ENCODE data around the gene XRCC6.

The XRCC6 gene

DNA sequence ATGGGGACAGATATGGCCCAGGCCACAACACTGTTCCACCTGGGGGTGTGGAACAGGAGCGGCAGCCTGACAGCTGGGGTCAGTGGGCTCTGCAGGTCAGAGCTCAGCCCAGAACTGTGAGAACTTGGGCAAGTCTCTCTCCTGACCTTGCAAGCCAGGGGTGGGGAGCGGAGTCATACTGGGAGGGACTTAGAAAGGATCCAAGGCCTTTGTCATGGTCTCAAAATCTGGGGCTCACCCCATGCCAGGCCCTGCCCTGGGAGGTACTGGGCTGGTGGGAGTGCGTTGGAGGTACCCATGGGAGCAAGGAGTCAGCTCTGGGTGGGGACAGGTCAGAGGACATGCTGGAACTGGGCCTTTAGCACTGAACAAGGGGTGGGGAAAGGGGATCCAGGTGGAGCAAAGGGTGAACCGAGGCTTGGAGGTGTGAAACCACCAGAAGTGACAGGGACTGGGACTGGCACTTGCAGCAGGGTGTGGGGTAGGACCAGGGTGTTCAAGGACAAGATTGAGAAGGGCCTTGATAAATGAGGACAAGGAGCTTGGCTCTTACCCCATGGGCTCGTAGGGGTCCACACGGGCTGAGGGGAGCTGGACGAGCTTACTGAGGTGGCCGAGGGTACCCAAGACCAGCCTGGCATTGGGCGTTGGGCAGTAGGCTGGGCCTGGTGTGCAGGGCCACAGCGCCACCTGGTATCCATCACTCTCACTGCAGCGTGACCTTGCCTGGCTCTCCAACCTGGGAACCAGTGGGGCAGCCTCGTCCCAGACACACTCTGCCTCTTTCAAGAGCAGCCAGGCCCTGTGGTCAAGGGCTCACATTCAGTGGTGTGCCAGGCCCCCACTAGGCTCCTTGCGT lies 24.1 kb upstream of the XRCC6 start:
- TF ChIP-seq TAF1 (IDR thresholded peaks at IDR 0.05; ENCODE audit: borderline replicate concordance, insufficient read depth, low read length) (no peak), FOXP2 (optimal IDR thresholded peaks at IDR 0.05; ENCODE audit: borderline replicate concordance, extremely low read depth, extremely low read length, insufficient read depth) (peak; percentile 70), POLR2AphosphoS5 (IDR thresholded peaks at IDR 0.05; ENCODE audit: low read depth, low read length) (peak; percentile 72; the same call in 1 of the 2 replicates), SIN3A (IDR thresholded peaks at IDR 0.05; ENCODE audit: borderline replicate concordance, insufficient read depth, low read length) (no peak)
- TF ChIP-seq, protein P1, sequence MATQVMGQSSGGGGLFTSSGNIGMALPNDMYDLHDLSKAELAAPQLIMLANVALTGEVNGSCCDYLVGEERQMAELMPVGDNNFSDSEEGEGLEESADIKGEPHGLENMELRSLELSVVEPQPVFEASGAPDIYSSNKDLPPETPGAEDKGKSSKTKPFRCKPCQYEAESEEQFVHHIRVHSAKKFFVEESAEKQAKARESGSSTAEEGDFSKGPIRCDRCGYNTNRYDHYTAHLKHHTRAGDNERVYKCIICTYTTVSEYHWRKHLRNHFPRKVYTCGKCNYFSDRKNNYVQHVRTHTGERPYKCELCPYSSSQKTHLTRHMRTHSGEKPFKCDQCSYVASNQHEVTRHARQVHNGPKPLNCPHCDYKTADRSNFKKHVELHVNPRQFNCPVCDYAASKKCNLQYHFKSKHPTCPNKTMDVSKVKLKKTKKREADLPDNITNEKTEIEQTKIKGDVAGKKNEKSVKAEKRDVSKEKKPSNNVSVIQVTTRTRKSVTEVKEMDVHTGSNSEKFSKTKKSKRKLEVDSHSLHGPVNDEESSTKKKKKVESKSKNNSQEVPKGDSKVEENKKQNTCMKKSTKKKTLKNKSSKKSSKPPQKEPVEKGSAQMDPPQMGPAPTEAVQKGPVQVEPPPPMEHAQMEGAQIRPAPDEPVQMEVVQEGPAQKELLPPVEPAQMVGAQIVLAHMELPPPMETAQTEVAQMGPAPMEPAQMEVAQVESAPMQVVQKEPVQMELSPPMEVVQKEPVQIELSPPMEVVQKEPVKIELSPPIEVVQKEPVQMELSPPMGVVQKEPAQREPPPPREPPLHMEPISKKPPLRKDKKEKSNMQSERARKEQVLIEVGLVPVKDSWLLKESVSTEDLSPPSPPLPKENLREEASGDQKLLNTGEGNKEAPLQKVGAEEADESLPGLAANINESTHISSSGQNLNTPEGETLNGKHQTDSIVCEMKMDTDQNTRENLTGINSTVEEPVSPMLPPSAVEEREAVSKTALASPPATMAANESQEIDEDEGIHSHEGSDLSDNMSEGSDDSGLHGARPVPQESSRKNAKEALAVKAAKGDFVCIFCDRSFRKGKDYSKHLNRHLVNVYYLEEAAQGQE (IDR thresholded peaks at IDR 0.05; ENCODE audit: insufficient read depth in 1 of 2, low read depth in 2 of 2, low read length in 2 of 2): no peak

DNA sequence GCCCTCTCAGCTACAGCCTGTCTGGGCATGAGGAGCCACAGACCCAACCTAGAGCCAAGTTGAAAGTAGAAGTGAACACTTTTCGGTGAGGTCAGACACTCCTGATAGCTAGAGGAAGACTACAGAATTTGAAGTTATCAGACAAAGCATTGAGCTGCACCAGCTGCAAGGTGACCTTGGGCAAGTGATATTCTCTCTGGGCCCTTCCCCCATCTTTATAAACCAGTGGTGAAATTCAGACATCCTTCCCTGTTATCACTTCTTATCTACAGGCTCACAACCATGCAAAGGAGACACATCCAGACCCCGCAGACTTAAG lies 23.5 kb upstream of the XRCC6 start:
- TF ChIP-seq SIN3A (IDR thresholded peaks at IDR 0.05; ENCODE audit: borderline replicate concordance, insufficient read depth, low read length): no peak
- TF ChIP-seq, protein P1 (IDR thresholded peaks at IDR 0.05; ENCODE audit: insufficient read depth in 1 of 2, low read depth in 2 of 2, low read length in 2 of 2): no peak
- TF ChIP-seq POLR2AphosphoS5 (IDR thresholded peaks at IDR 0.05; ENCODE audit: low read depth, low read length): no peak; the same call in 1 of the 2 replicates
- TF ChIP-seq FOXP2 (optimal IDR thresholded peaks at IDR 0.05; ENCODE audit: borderline replicate concordance, extremely low read depth, extremely low read length, insufficient read depth): no peak
- no peak for TF ChIP-seq TAF1 (IDR thresholded peaks at IDR 0.05; ENCODE audit: borderline replicate concordance, insufficient read depth, low read length)

DNA sequence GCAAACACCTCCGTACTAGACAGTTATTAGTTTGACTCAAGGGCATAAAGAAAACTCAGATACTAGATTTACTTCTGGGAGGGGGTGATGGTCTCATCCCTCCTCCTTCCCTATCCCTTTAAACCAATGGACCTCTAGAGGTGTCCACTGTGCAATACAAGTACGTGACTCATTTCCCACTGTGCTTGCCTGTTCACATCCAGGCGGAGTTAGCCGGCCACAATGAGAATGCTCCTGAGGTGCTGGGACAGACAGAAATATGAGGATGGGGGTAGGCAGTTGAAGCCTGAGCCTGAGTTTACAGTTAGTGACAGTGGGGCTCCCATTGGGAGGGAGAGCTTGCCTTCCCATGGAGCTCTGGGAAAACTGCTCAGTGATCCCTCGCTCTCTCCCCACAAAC lies 23.0 kb upstream of the XRCC6 start:
- TF ChIP-seq SIN3A (IDR thresholded peaks at IDR 0.05; ENCODE audit: borderline replicate concordance, insufficient read depth, low read length): no peak
- 0 out of 2 replicates have a peak, but pooled peaks have one; percentile 2 for TF ChIP-seq POLR2AphosphoS5 (IDR thresholded peaks at IDR 0.05; ENCODE audit: low read depth, low read length)

DNA sequence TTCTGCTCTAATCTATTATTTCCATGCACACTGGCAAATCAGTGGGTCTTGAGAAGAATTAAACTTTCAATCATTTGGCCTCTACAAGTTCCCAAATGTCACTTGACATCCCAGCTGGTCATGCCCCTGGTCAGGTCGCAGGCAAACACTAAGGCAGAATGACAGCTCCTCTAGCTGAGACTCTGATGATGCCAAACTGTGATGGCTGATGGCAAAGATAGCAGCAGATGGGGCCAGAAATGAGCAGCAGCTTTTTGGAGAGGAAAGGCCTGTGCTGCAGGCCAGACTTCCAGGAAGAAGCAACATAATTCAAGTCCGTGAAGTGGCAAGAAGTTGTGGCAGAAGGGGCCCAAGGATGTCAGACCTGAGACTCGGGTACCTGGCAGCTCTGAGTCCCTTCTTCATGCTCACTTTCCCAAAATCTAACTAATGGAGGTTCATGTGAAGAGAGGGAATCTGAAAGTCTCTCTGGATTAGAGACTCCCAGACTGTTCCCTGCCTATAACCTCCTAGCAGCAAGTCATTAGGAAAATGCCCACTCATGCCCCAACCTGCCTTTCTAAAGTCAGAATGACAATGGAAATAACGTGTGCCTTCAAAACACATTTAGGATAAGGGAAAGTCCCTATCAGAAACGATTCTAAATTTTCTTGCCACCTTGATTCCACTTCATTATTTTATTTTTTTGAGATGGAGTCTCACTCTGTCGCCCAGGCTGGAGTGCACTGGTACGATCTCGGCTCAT lies 22.0 kb upstream of the XRCC6 start:
- no peak for TF ChIP-seq POLR2AphosphoS5 (IDR thresholded peaks at IDR 0.05; ENCODE audit: low read depth, low read length)
- TF ChIP-seq TAF1 (IDR thresholded peaks at IDR 0.05; ENCODE audit: borderline replicate concordance, insufficient read depth, low read length): no peak
- TF ChIP-seq FOXP2 (optimal IDR thresholded peaks at IDR 0.05; ENCODE audit: borderline replicate concordance, extremely low read depth, extremely low read length, insufficient read depth): no peak
- TF ChIP-seq, protein P1 (IDR thresholded peaks at IDR 0.05; ENCODE audit: insufficient read depth in 1 of 2, low read depth in 2 of 2, low read length in 2 of 2): no peak
- no peak for TF ChIP-seq SIN3A (IDR thresholded peaks at IDR 0.05; ENCODE audit: borderline replicate concordance, insufficient read depth, low read length)

DNA sequence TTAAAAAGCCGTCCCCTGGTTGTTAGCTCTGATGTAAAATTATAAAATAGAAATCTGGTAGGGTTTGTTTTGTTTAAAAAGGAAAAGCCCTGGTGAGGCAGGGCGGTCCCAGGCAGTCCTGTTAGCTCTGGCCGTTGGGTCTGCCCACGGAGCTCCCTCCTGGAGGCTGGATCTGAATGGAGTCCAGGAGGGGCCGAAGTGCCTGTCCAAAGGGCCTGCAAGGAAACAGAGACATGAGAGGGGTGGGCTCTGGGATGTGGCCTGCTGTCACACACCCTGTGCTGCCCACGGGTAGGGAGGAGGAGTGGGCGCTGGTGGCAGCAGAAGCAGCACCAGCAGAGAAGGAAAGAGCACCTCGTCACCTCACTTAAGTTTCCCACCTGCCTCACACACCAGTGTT lies 20.1 kb upstream of the XRCC6 start:
- TF ChIP-seq TAF1 (IDR thresholded peaks at IDR 0.05; ENCODE audit: borderline replicate concordance, insufficient read depth, low read length): no peak

DNA sequence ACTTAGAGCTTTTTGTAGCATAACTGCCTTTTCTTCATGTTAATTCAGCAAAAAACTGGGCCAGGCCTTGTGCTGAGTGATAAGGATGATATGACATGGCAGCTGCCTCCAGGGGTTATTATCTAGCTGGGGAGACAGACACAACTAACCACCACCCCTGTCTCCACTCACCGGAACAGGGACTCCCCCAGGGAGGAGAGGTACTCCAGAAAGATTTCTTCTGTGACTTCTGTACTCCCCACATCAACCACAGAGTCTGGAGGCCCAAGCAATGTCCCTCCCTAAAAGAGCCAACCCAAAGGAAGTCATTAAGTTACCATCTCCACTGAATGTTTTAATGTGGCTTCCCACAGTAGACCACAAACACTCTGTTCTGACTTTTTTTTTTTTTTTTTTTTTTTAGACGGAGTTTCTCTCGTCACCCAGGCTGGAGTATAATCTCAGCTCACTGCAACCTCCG lies 17.2 kb upstream of the XRCC6 start:
- no peak for TF ChIP-seq SIN3A (IDR thresholded peaks at IDR 0.05; ENCODE audit: borderline replicate concordance, insufficient read depth, low read length)
- TF ChIP-seq POLR2AphosphoS5 (IDR thresholded peaks at IDR 0.05; ENCODE audit: low read depth, low read length): no peak
- no peak for TF ChIP-seq FOXP2 (optimal IDR thresholded peaks at IDR 0.05; ENCODE audit: borderline replicate concordance, extremely low read depth, extremely low read length, insufficient read depth)
- no peak for TF ChIP-seq TAF1 (IDR thresholded peaks at IDR 0.05; ENCODE audit: borderline replicate concordance, insufficient read depth, low read length)
- TF ChIP-seq, protein P1 (IDR thresholded peaks at IDR 0.05; ENCODE audit: insufficient read depth in 1 of 2, low read depth in 2 of 2, low read length in 2 of 2): no peak

Measured in PFSK-1 (cell line).